ENCODE data around the gene SH3BP5. TPM values are rescaled to one million over a fixed set of nuclear protein-coding genes. Genes with fewer than 3 reads are reported as not detected.

Gene SH3BP5
- polyA plus RNA-seq, 1 donor = 12.4 TPM

GRCh38 chr3:15220661-15221060 is 111.7 kb downstream of the SH3BP5 start:
- no peak overlapping the region for H3K27ac ChIP-seq (ENCODE audit: low read length)
- DNase-seq = no peak
- no peaks in the 10 kb centered on the region for H3K9me3 ChIP-seq (ENCODE audit: control insufficient read depth, low read depth, low read length)
- H3K4me1 ChIP-seq (ENCODE audit: control insufficient read depth, insufficient read depth, low read length) = no peaks in the 10 kb centered on the region
- H3K27me3 ChIP-seq (ENCODE audit: control insufficient read depth, insufficient read depth, low read length) = no peaks in the 10 kb centered on the region
- no peak overlapping the region for H3K4me3 ChIP-seq (ENCODE audit: low read length)
- peaks cover 58% of the 10 kb centered on the region for H3K36me3 ChIP-seq (ENCODE audit: control insufficient read depth, insufficient read depth, low read length)
- WGBS (ENCODE audit: insufficient coverage, low lambda C conversion rate) = no CpG with 5 or more reads among the region's 2 CpGs

GRCh38 chr3:15220056-15220455 is 112.3 kb downstream of the SH3BP5 start:
- no peak overlapping the region for H3K27ac ChIP-seq (ENCODE audit: low read length)
- no peaks in the 10 kb centered on the region for H3K9me3 ChIP-seq (ENCODE audit: control insufficient read depth, low read depth, low read length)
- no peaks in the 10 kb centered on the region for H3K27me3 ChIP-seq (ENCODE audit: control insufficient read depth, insufficient read depth, low read length)
- DNase-seq = no peak
- H3K36me3 ChIP-seq (ENCODE audit: control insufficient read depth, insufficient read depth, low read length) = peaks cover 63% of the 10 kb centered on the region
- WGBS (ENCODE audit: insufficient coverage, low lambda C conversion rate) = 100% methylated on average over 5 of the region's 8 CpGs
- no peaks in the 10 kb centered on the region for H3K4me1 ChIP-seq (ENCODE audit: control insufficient read depth, insufficient read depth, low read length)
- no peak overlapping the region for H3K4me3 ChIP-seq (ENCODE audit: low read length)

- H3K36me3 ChIP-seq (ENCODE audit: control insufficient read depth, insufficient read depth, low read length) = peaks cover 68% of the 10 kb centered on the region
Observed at GRCh38 chr3:15218689-15219088, 113.7 kb downstream of the SH3BP5 start.

GRCh38 chr3:15217841-15218267 is 114.5 kb downstream of the SH3BP5 start:
- H3K27me3 ChIP-seq (ENCODE audit: control insufficient read depth, insufficient read depth, low read length) = no peaks in the 10 kb centered on the region
- DNase-seq = no peak
- H3K9me3 ChIP-seq (ENCODE audit: control insufficient read depth, low read depth, low read length) = no peaks in the 10 kb centered on the region
- H3K4me3 ChIP-seq (ENCODE audit: low read length) = no peak overlapping the region
- no peak overlapping the region for H3K27ac ChIP-seq (ENCODE audit: low read length)
- H3K4me1 ChIP-seq (ENCODE audit: control insufficient read depth, insufficient read depth, low read length) = no peaks in the 10 kb centered on the region
- no CpG with 5 or more reads among the region's 2 CpGs for WGBS (ENCODE audit: insufficient coverage, low lambda C conversion rate)
- H3K36me3 ChIP-seq (ENCODE audit: control insufficient read depth, insufficient read depth, low read length) = peaks cover 68% of the 10 kb centered on the region

More at GRCh38 chr3:15218689-15219088, 113.7 kb downstream of the SH3BP5 start:
- H3K27me3 ChIP-seq (ENCODE audit: control insufficient read depth, insufficient read depth, low read length) = no peaks in the 10 kb centered on the region
- H3K4me3 ChIP-seq (ENCODE audit: low read length) = no peak overlapping the region
- H3K4me1 ChIP-seq (ENCODE audit: control insufficient read depth, insufficient read depth, low read length) = no peaks in the 10 kb centered on the region
- H3K9me3 ChIP-seq (ENCODE audit: control insufficient read depth, low read depth, low read length) = no peaks in the 10 kb centered on the region
- no peak overlapping the region for H3K27ac ChIP-seq (ENCODE audit: low read length)
- no peak for DNase-seq

GRCh38 chr3:15217011-15217671 is 115.2 kb downstream of the SH3BP5 start:
- Histone ChIP-seq H3K9me3 (ENCODE audit: control insufficient read depth, low read depth, low read length) (no peaks in the 10 kb centered on the region), H3K4me1 (ENCODE audit: control insufficient read depth, insufficient read depth, low read length) (no peaks in the 10 kb centered on the region), H3K27ac (ENCODE audit: low read length) (no peak overlapping the region), H3K4me3 (ENCODE audit: low read length) (no peak overlapping the region), H3K27me3 (ENCODE audit: control insufficient read depth, insufficient read depth, low read length) (no peaks in the 10 kb centered on the region), H3K36me3 (ENCODE audit: control insufficient read depth, insufficient read depth, low read length) (peaks cover 66% of the 10 kb centered on the region)
- DNase-seq = no peak
- WGBS (ENCODE audit: insufficient coverage, low lambda C conversion rate) = 100% methylated on average over 1 of the region's 4 CpGs

- H3K36me3 ChIP-seq (ENCODE audit: control insufficient read depth, insufficient read depth, low read length) = peaks cover 65% of the 10 kb centered on the region
- H3K9me3 ChIP-seq (ENCODE audit: control insufficient read depth, low read depth, low read length) = no peaks in the 10 kb centered on the region
- 100% methylated on average over 1 of the region's 1 CpG for WGBS (ENCODE audit: insufficient coverage, low lambda C conversion rate)
- no peak overlapping the region for H3K27ac ChIP-seq (ENCODE audit: low read length)
- no peak for DNase-seq
- H3K27me3 ChIP-seq (ENCODE audit: control insufficient read depth, insufficient read depth, low read length) = no peaks in the 10 kb centered on the region
- no peaks in the 10 kb centered on the region for H3K4me1 ChIP-seq (ENCODE audit: control insufficient read depth, insufficient read depth, low read length)
- H3K4me3 ChIP-seq (ENCODE audit: low read length) = no peak overlapping the region
Observed at GRCh38 chr3:15216501-15216900, 115.9 kb downstream of the SH3BP5 start.

GRCh38 chr3:15215996-15216395 is 116.4 kb downstream of the SH3BP5 start:
- no peak overlapping the region for H3K27ac ChIP-seq (ENCODE audit: low read length)
- no peaks in the 10 kb centered on the region for H3K9me3 ChIP-seq (ENCODE audit: control insufficient read depth, low read depth, low read length)
- DNase-seq = no peak
- no peak overlapping the region for H3K4me3 ChIP-seq (ENCODE audit: low read length)
- no CpG with 5 or more reads among the region's 2 CpGs for WGBS (ENCODE audit: insufficient coverage, low lambda C conversion rate)
- H3K36me3 ChIP-seq (ENCODE audit: control insufficient read depth, insufficient read depth, low read length) = peaks cover 66% of the 10 kb centered on the region
- no peaks in the 10 kb centered on the region for H3K27me3 ChIP-seq (ENCODE audit: control insufficient read depth, insufficient read depth, low read length)
- no peaks in the 10 kb centered on the region for H3K4me1 ChIP-seq (ENCODE audit: control insufficient read depth, insufficient read depth, low read length)

GRCh38 chr3:15214758-15215157 is 117.6 kb downstream of the SH3BP5 start:
- Histone ChIP-seq H3K4me3 (ENCODE audit: low read length) (no peak overlapping the region), H3K4me1 (ENCODE audit: control insufficient read depth, insufficient read depth, low read length) (peaks cover 2% of the 10 kb centered on the region), H3K27me3 (ENCODE audit: control insufficient read depth, insufficient read depth, low read length) (no peaks in the 10 kb centered on the region), H3K36me3 (ENCODE audit: control insufficient read depth, insufficient read depth, low read length) (peaks cover 63% of the 10 kb centered on the region), H3K9me3 (ENCODE audit: control insufficient read depth, low read depth, low read length) (no peaks in the 10 kb centered on the region), H3K27ac (ENCODE audit: low read length) (no peak overlapping the region)
- no CpG with 5 or more reads among the region's 1 CpG for WGBS (ENCODE audit: insufficient coverage, low lambda C conversion rate)
- no peak for DNase-seq

GRCh38 chr3:15211937-15212336 is 120.4 kb downstream of the SH3BP5 start:
- Histone ChIP-seq H3K27ac (ENCODE audit: low read length) (no peak overlapping the region), H3K9me3 (ENCODE audit: control insufficient read depth, low read depth, low read length) (no peaks in the 10 kb centered on the region), H3K4me3 (ENCODE audit: low read length) (no peak overlapping the region), H3K27me3 (ENCODE audit: control insufficient read depth, insufficient read depth, low read length) (no peaks in the 10 kb centered on the region), H3K36me3 (ENCODE audit: control insufficient read depth, insufficient read depth, low read length) (peaks cover 43% of the 10 kb centered on the region), H3K4me1 (ENCODE audit: control insufficient read depth, insufficient read depth, low read length) (peaks cover 10% of the 10 kb centered on the region)
- DNase-seq = no peak

- 100% methylated on average over 1 of the region's 5 CpGs for WGBS (ENCODE audit: insufficient coverage, low lambda C conversion rate)
- H3K4me3 ChIP-seq (ENCODE audit: low read length) = peak overlapping the region; percentile 86
Observed at GRCh38 chr3:15207836-15208504, 124.4 kb downstream of the SH3BP5 start.

More at GRCh38 chr3:15207836-15208504, 124.4 kb downstream of the SH3BP5 start:
- H3K27ac ChIP-seq (ENCODE audit: low read length) = no peak overlapping the region
- no peaks in the 10 kb centered on the region for H3K27me3 ChIP-seq (ENCODE audit: control insufficient read depth, insufficient read depth, low read length)
- peaks cover 19% of the 10 kb centered on the region for H3K36me3 ChIP-seq (ENCODE audit: control insufficient read depth, insufficient read depth, low read length)
- no peak for DNase-seq
- no peaks in the 10 kb centered on the region for H3K9me3 ChIP-seq (ENCODE audit: control insufficient read depth, low read depth, low read length)
- H3K4me1 ChIP-seq (ENCODE audit: control insufficient read depth, insufficient read depth, low read length) = peaks cover 10% of the 10 kb centered on the region

Data from large intestine (tissue), 3 donors.